HEK293 (cell line): ENCODE data around the gene TMEM8B.

Experiments used
- CTCF ChIA-PET: fragments of 350-600 bp; formaldehyde crosslinking; extraction: SDS; loops from one replicate; lab custom pipeline; 2021; ENCODE audit warnings: antibody characterized with exemption; lab: Yijun Ruan, JAX
- POLR2A ChIA-PET: fragments of 300-600 bp; formaldehyde crosslinking; extraction: SDS; loops from one replicate; lab custom pipeline; 2020; ENCODE audit warnings: antibody characterized with exemption, inconsistent platforms; lab: Yijun Ruan, JAX
- H3K27ac ChIP-seq: fragments of 200-500 bp; sonication (Bioruptor generic); 2 replicates; pipeline ENCODE4 v1.5.1; 2014; ENCODE audit warnings: low read depth, low read length, control low read depth, inconsistent platforms; ENCODE audit errors: extremely low read depth
- H3K36me3 ChIP-seq, 2 experiments: fragments of 200-500 bp in 1 of 2; sonication (Bioruptor generic) in 1 of 2; 1 replicate in 1 of 2; 2 replicates in 1 of 2; pipeline ENCODE4 v1.5.1; 2014 to 2017; ENCODE audit warnings: inconsistent platforms in 2 of 2, low read length in 2 of 2; ENCODE audit not compliant: control insufficient read depth in 2 of 2, insufficient read depth in 1 of 2
- H3K4me1 ChIP-seq: fragments of 200-500 bp; sonication (Bioruptor generic); 2 replicates; pipeline ENCODE4 v1.5.1; 2014; ENCODE audit warnings: mild to moderate bottlenecking, low read length, inconsistent platforms; ENCODE audit not compliant: control insufficient read depth, insufficient read depth
- H3K4me3 ChIP-seq: 2 replicates; pipeline ENCODE4 v1.5.1; 2011; ENCODE audit warnings: low read depth, mild to moderate bottlenecking, control low read depth, low read length, moderate library complexity
- H3K9me3 ChIP-seq: fragments of 200-500 bp; sonication (Bioruptor generic); 2 replicates; pipeline ENCODE4 v1.5.1; 2014; ENCODE audit warnings: low read depth, low read length, inconsistent platforms; ENCODE audit not compliant: control insufficient read depth, insufficient read depth
- HOXA7 ChIP-seq: sonication (generic); formaldehyde crosslinking; IDR thresholded peaks from 2 replicates; pipeline ENCODE4 v1.8.1; 2022; ENCODE audit warnings: missing genetic modification reagents, borderline replicate concordance
- KLF10 ChIP-seq: fragments of 450-650 bp; IDR thresholded peaks from 2 replicates; pipeline ENCODE4 v1.5.1; 2018; ENCODE audit warnings: missing biosample characterization, mild to moderate bottlenecking, missing genetic modification characterization
- PATZ1 ChIP-seq: fragments of 450-650 bp; formaldehyde crosslinking; IDR thresholded peaks from 2 replicates; pipeline ENCODE4 v1.5.1; 2016; ENCODE audit warnings: missing biosample characterization, missing genetic modification characterization
- PRDM2 ChIP-seq: fragments of 450-650 bp; formaldehyde crosslinking; IDR thresholded peaks from 2 replicates; pipeline ENCODE4 v1.5.1; 2016; ENCODE audit warnings: missing biosample characterization, missing genetic modification characterization, borderline replicate concordance
- SCRT1 ChIP-seq: fragments of 450-650 bp; formaldehyde crosslinking; IDR thresholded peaks from 2 replicates; pipeline ENCODE4 v1.5.1; 2016; ENCODE audit warnings: missing biosample characterization, missing genetic modification characterization, borderline replicate concordance
- SP7 ChIP-seq: fragments of 450-650 bp; formaldehyde crosslinking; IDR thresholded peaks from 2 replicates; pipeline ENCODE4 v1.5.1; 2016; ENCODE audit warnings: missing biosample characterization, missing genetic modification characterization
- TSHZ1 ChIP-seq: fragments of 450-650 bp; formaldehyde crosslinking; IDR thresholded peaks from 2 replicates; pipeline ENCODE4 v1.5.1; 2016; ENCODE audit warnings: missing biosample characterization, missing genetic modification characterization, borderline replicate concordance
- ZBTB48 ChIP-seq: fragments of 450-650 bp; formaldehyde crosslinking; IDR thresholded peaks from 2 replicates; pipeline ENCODE4 v1.5.1; 2016; ENCODE audit warnings: missing biosample characterization, missing genetic modification characterization
- ZFP3 ChIP-seq: fragments of 450-650 bp; formaldehyde crosslinking; IDR thresholded peaks from 2 replicates; pipeline ENCODE4 v1.5.1; 2016; ENCODE audit warnings: low read depth, missing biosample characterization, missing genetic modification characterization
- ZNF157 ChIP-seq: fragments of 450-650 bp; formaldehyde crosslinking; IDR thresholded peaks from 2 replicates; pipeline ENCODE4 v1.5.1; 2016; ENCODE audit warnings: missing biosample characterization, missing genetic modification characterization
- ZNF184 ChIP-seq: fragments of 450-650 bp; IDR thresholded peaks from 2 replicates; pipeline ENCODE4 v1.5.1; 2018; ENCODE audit warnings: missing biosample characterization, mild to moderate bottlenecking, missing genetic modification characterization
- ZNF221 ChIP-seq: fragments of 450-650 bp; formaldehyde crosslinking; IDR thresholded peaks from 2 replicates; pipeline ENCODE4 v1.5.1; 2017; ENCODE audit warnings: missing biosample characterization, missing genetic modification characterization, borderline replicate concordance
- ZNF248 ChIP-seq: fragments of 450-650 bp; formaldehyde crosslinking; IDR thresholded peaks from 2 replicates; pipeline ENCODE4 v1.5.1; 2017; ENCODE audit warnings: missing biosample characterization, missing genetic modification characterization
- ZNF274 ChIP-seq, 2 experiments: fragments of 200-500 bp in 1 of 2; fragments of 450-650 bp in 1 of 2; sonication (Bioruptor generic) in 1 of 2; formaldehyde crosslinking in 1 of 2; IDR thresholded peaks; 2 replicates each; pipeline versions ENCODE4 v1.5.1 to v1.6.1; 2014 to 2016; ENCODE audit warnings: borderline replicate concordance in 1 of 2, inconsistent platforms in 1 of 2, low read length in 1 of 2, missing biosample characterization in 1 of 2, missing genetic modification characterization in 1 of 2
- ZNF292 ChIP-seq: fragments of 450-650 bp; formaldehyde crosslinking; IDR thresholded peaks from 2 replicates; pipeline ENCODE4 v1.5.1; 2016; ENCODE audit warnings: low read depth, missing biosample characterization, missing genetic modification characterization, borderline replicate concordance
- ZNF350 ChIP-seq: fragments of 450-650 bp; formaldehyde crosslinking; IDR thresholded peaks from 2 replicates; pipeline ENCODE4 v1.5.0; 2017; ENCODE audit warnings: missing biosample characterization, mild to moderate bottlenecking, missing genetic modification characterization
- ZNF366 ChIP-seq: fragments of 450-650 bp; formaldehyde crosslinking; conservative IDR thresholded peaks from 2 replicates; pipeline ENCODE4 v1.5.1; 2016; ENCODE audit warnings: missing biosample characterization, missing genetic modification characterization
- ZNF571 ChIP-seq: fragments of 450-650 bp; formaldehyde crosslinking; IDR thresholded peaks from 2 replicates; pipeline ENCODE4 v1.5.0; 2017; ENCODE audit warnings: missing biosample characterization, missing genetic modification characterization
- ZNF624 ChIP-seq: fragments of 450-650 bp; formaldehyde crosslinking; IDR thresholded peaks from 2 replicates; pipeline ENCODE4 v1.5.1; 2017; ENCODE audit warnings: missing biosample characterization, missing genetic modification characterization
- ZNF626 ChIP-seq: fragments of 450-650 bp; sonication (Bioruptor Pico); formaldehyde crosslinking; IDR thresholded peaks from 2 replicates; pipeline ENCODE4 v1.5.1; 2018; ENCODE audit warnings: missing biosample characterization, missing genetic modification characterization, inconsistent platforms
- ZNF670 ChIP-seq: fragments of 450-650 bp; formaldehyde crosslinking; IDR thresholded peaks from 2 replicates; pipeline ENCODE4 v1.5.1; 2016; ENCODE audit warnings: missing biosample characterization, missing genetic modification characterization, low read depth
- ZNF837 ChIP-seq: fragments of 450-650 bp; formaldehyde crosslinking; IDR thresholded peaks from 2 replicates; pipeline ENCODE4 v1.5.1; 2016; ENCODE audit warnings: missing biosample characterization, missing genetic modification characterization
- ZSCAN16 ChIP-seq: fragments of 450-650 bp; formaldehyde crosslinking; IDR thresholded peaks from 2 replicates; pipeline ENCODE4 v1.5.1; 2016; ENCODE audit warnings: missing biosample characterization, missing genetic modification characterization
- ZSCAN30 ChIP-seq: fragments of 450-650 bp; IDR thresholded peaks from 2 replicates; pipeline ENCODE4 v1.5.1; 2018; ENCODE audit warnings: missing biosample characterization, mild to moderate bottlenecking, missing genetic modification characterization, moderate library complexity

Gene TMEM8B

GRCh38 chr9:35792024-35792813 lies 36.8 kb upstream of the TMEM8B start:
- Histone ChIP-seq H3K27ac (no peak overlapping the region), H3K9me3 (no peaks in the 10 kb centered on the region), H3K4me3 (no peak overlapping the region), H3K4me1 (no peaks in the 10 kb centered on the region), H3K36me3 (peaks cover 0 to 8% of the 10 kb centered on the region in 2 experiments; a peak in 2 of 3 replicates)
- ChIA-PET POLR2A (no interaction called here), CTCF (interaction anchor here (0.6 to 2.4 kb wide), 3 partner anchors 84 to 218 kb away, joined by 3 to 14 read pairs (median 5); no protein-coding TSS in a partner anchor)
- no peak for TF ChIP-seq ZNF571 (tag by site-specific recombination)
- TF ChIP-seq ZNF292 (tag by site-specific recombination): no peak
- TF ChIP-seq ZNF157 (tag by site-specific recombination): no peak
- no peak for TF ChIP-seq ZNF221 (tag by site-specific recombination)
- TF ChIP-seq ZNF837 (tag by site-specific recombination): no peak
- no peak for TF ChIP-seq ZNF670
- TF ChIP-seq ZSCAN16 (tag by site-specific recombination): no peak
- no peak for TF ChIP-seq ZSCAN30 (tag by site-specific recombination)
- TF ChIP-seq PRDM2 (tag by site-specific recombination): no peak
- TF ChIP-seq ZFP3 (tag by site-specific recombination): no peak
- TF ChIP-seq PATZ1: no peak
- TF ChIP-seq ZNF350: no peak
- TF ChIP-seq KLF10 (tag by site-specific recombination): no peak

- H3K27ac ChIP-seq: no peak overlapping the region
- H3K4me1 ChIP-seq: no peaks in the 10 kb centered on the region
- ChIA-PET CTCF (interaction anchor here (0.7 to 2.4 kb wide), 6 partner anchors 33 to 332 kb away, joined by 3 to 14 read pairs (median 4); no protein-coding TSS in a partner anchor), POLR2A (no interaction called here)
- H3K4me3 ChIP-seq: no peak overlapping the region
- H3K36me3 ChIP-seq: peaks cover 0 to 8% of the 10 kb centered on the region in 2 experiments; a peak in 2 of 3 replicates
- H3K9me3 ChIP-seq: no peaks in the 10 kb centered on the region
- no peak for TF ChIP-seq TSHZ1 (tag by site-specific recombination)
- no peak for TF ChIP-seq ZNF366 (tag by site-specific recombination)
- no peak for TF ChIP-seq ZNF624 (tag by site-specific recombination)
- no peak for TF ChIP-seq ZNF248 (tag by site-specific recombination)
- no peak for TF ChIP-seq HOXA7 (CRISPR knock-in tag)
- TF ChIP-seq ZNF626: no peak
- no peak for TF ChIP-seq ZBTB48
- no peak for TF ChIP-seq SP7 (tag by site-specific recombination)
- TF ChIP-seq ZNF274 (IDR thresholded peaks at IDR 0.05; ENCODE audit: low read length): no peak
- TF ChIP-seq ZNF274 (tag by site-specific recombination; IDR thresholded peaks at IDR 0.05; ENCODE audit: borderline replicate concordance): no peak
- TF ChIP-seq ZNF184 (tag by site-specific recombination): no peak
- no peak for TF ChIP-seq SCRT1 (tag by site-specific recombination)
Observed at GRCh38 chr9:35792826-35793225, 36.2 kb upstream of the TMEM8B start.
